Thymus (tissue), 11 donors: ENCODE measurements around the gene SFMBT2. TPM values are rescaled to one million over a fixed set of nuclear protein-coding genes. Genes with fewer than 3 reads are reported as not detected.

ENCODE experiments used
- DNase-seq, 9 donors: peaks; one replicate each; pipeline ENCODE4 v3.0.0-alpha.2; 2013; ENCODE audit warnings: low spot score in 9 of 9, low read depth in 6 of 9, missing footprints in 1 of 9
- H3K27ac ChIP-seq, 2 donors: one replicate each; pipeline ENCODE4 v1.5.1; 2013; ENCODE audit warnings: control low read depth in 1 of 2, low read depth in 1 of 2, low read length in 1 of 2, mild to moderate bottlenecking in 1 of 2, moderate library complexity in 1 of 2
- H3K27me3 ChIP-seq, 2 donors: one replicate each; pipeline ENCODE4 v1.5.1; 2013; ENCODE audit warnings: low read length in 1 of 2; ENCODE audit not compliant: control insufficient read depth in 2 of 2, insufficient read depth in 1 of 2
- H3K36me3 ChIP-seq, 2 donors: one replicate each; pipeline ENCODE4 v1.5.1; 2013; ENCODE audit warnings: low read length in 1 of 2, mild to moderate bottlenecking in 1 of 2, moderate library complexity in 1 of 2; ENCODE audit not compliant: control insufficient read depth in 2 of 2, insufficient read depth in 2 of 2
- H3K4me1 ChIP-seq, 2 donors: one replicate each; pipeline ENCODE4 v1.5.1; 2013; ENCODE audit warnings: low read length in 2 of 2; ENCODE audit not compliant: control insufficient read depth in 2 of 2, insufficient read depth in 2 of 2
- H3K4me3 ChIP-seq, 2 donors: one replicate each; pipeline ENCODE4 v1.5.1; 2013; ENCODE audit warnings: low read length in 2 of 2, control low read depth in 1 of 2, mild to moderate bottlenecking in 1 of 2
- H3K9me3 ChIP-seq, 2 donors: one replicate each; pipeline ENCODE4 v1.5.1; 2013; ENCODE audit warnings: low read length in 1 of 2, mild to moderate bottlenecking in 1 of 2; ENCODE audit not compliant: control insufficient read depth in 2 of 2, insufficient read depth in 1 of 2
- WGBS: extraction: QIAGEN DNeasy Blood & Tissue Kit; methylation state at CpG from one replicate; pipeline ENCODE4 v1.1.7; 2013; 5-methylcytosine and 5-hydroxymethylcytosine counted together
- polyA plus RNA-seq: library from polyadenylated mRNA; stranded (reverse); fragments of 200-250 nt; gene quantifications from one replicate; pipeline ENCODE4 v1.2.3, GENCODE V29; 2013
- total RNA-seq: library from RNA; stranded (reverse); fragments of 120-200 nt; gene quantifications from one replicate; pipeline ENCODE4 v1.2.4, GENCODE V29; 2013
- donor health status: healthy.

The SFMBT2 gene
- total and polyA plus RNA-seq, 2 donors = 8.8 to 9.7 TPM

GRCh38 chr10:7272008-7272407 is 138.8 kb downstream of the SFMBT2 start:
- 95% methylated on average over 4 of the region's 4 CpGs for WGBS
- peaks cover 2 to 12% of the 10 kb centered on the region in 2 donors for H3K4me1 ChIP-seq
- no peaks in the 10 kb centered on the region for H3K27me3 ChIP-seq
- DNase-seq = no peak
- no peak overlapping the region for H3K4me3 ChIP-seq
- no peaks in the 10 kb centered on the region for H3K9me3 ChIP-seq
- peaks cover 0 to 3% of the 10 kb centered on the region in 2 donors for H3K36me3 ChIP-seq
- no peak overlapping the region for H3K27ac ChIP-seq

DNA sequence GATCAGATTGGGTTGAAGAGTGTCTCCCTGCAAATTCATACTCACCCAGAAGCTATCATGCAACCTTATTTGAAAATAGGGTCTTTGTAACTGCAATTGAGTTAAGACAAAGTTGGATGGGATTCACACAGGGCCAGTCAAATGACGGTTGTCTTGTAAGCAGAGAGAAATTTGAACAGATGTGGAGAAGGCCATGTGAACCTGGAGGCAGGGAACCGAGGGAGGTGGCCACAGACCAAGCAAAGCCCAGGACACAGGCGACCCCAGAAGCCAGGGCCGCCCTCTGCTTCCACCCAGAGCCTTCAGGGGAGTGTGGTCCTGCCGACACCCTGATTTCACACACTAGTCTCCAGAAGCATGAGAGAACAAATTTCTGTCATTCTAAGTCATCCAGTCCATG is 140.8 kb downstream of the SFMBT2 start:
- Histone ChIP-seq H3K4me1 (peaks cover 2 to 12% of the 10 kb centered on the region in 2 donors), H3K9me3 (no peaks in the 10 kb centered on the region), H3K36me3 (peaks cover 0 to 3% of the 10 kb centered on the region in 2 donors), H3K27ac (peak overlapping the region in 1 of 2 donors; percentile 62), H3K4me3 (no peak overlapping the region), H3K27me3 (no peaks in the 10 kb centered on the region)
- no peak for DNase-seq
- 89% methylated on average over 5 of the region's 5 CpGs for WGBS

DNA sequence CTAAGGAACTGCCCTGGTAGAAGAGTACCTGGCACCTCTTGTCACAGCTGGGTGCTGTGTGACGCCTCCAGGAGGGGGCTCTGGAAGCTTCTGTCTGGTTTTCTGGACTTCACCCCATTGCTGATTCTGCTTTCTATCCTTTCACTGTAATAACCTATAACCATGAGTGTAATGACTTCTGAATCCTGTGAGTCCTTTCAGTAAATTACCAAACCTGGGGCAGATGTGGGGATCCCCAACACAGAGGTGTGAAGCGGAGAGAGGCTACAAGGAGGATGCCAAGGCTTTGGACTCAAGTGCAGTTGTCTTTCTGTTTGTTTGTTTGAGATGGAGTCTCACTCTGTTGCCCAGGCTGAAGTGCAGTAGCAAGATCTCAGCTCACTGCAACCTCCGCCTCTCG is 143.7 kb downstream of the SFMBT2 start:
- Histone ChIP-seq H3K4me1 (peaks cover 2 to 12% of the 10 kb centered on the region in 2 donors), H3K4me3 (no peak overlapping the region), H3K9me3 (no peaks in the 10 kb centered on the region), H3K27me3 (no peaks in the 10 kb centered on the region), H3K27ac (no peak overlapping the region), H3K36me3 (peaks cover 0 to 4% of the 10 kb centered on the region in 2 donors)
- 99% methylated on average over 4 of the region's 4 CpGs for WGBS
- no peak for DNase-seq

DNA sequence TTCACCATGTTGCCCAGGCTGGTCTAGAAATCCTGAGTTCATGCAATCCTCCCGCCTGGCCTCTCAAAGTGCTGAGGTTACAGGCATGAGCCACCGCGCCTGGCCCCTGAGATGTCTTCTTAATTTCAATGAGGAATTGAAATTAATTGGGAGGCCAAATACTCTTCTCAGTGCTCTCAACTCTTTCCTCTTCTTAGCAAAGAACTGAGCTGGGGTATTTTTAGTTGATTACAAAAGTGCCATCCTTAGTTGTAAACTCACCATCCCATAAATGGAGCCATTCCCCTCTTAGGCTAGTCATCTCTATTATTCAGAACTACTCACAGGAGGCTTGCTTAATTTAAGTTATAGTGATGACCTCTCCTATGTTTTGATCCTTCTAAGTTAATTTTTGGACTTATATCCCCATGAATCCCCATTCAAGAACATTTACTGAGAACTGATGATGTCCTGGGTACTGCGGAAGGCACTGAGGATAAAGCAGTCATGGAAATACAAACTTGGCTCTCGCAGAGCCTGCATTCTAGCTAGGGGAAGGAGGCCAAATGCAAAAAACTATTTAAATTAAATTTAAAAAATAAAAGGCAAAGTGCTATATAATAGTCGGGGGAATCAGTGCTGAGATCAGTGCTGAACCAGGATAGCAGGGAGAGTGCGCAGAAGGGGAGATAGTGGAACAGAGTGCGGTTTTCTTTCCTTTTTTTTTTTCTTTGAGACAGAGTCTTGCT is 145.3 kb downstream of the SFMBT2 start:
- no peaks in the 10 kb centered on the region for H3K27me3 ChIP-seq
- peaks cover 2 to 13% of the 10 kb centered on the region in 2 donors for H3K4me1 ChIP-seq
- H3K9me3 ChIP-seq = no peaks in the 10 kb centered on the region
- 97% methylated on average over 8 of the region's 8 CpGs for WGBS
- no peak for DNase-seq
- H3K36me3 ChIP-seq = peaks cover 0 to 4% of the 10 kb centered on the region in 2 donors
- H3K4me3 ChIP-seq = no peak overlapping the region
- no peak overlapping the region for H3K27ac ChIP-seq

DNA sequence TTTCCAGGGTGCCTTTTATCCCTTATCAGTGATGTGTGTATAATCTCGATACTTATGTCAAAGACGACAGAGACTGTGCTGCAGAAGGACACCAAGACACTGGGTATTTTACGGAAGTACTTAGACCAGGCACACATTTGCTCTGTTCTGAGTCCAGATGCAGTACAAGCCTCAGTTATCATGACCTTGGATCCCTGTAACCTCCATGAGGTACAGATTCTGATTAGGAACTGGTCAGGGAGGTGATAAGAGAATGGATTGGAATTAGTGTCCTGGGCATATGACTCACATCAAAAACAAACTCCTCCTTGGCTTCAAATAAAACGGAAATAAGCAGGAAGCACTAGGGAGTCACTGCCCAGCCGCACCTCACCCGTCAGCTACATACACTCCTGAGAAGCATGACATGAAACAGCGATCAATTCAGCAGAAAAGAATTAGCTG is 146.5 kb downstream of the SFMBT2 start:
- Histone ChIP-seq H3K9me3 (no peaks in the 10 kb centered on the region), H3K36me3 (peaks cover 0 to 4% of the 10 kb centered on the region in 2 donors), H3K4me3 (no peak overlapping the region), H3K27ac (no peak overlapping the region), H3K27me3 (no peaks in the 10 kb centered on the region), H3K4me1 (peaks cover 1 to 16% of the 10 kb centered on the region in 2 donors)
- no peak for DNase-seq
- 96% methylated on average over 7 of the region's 7 CpGs for WGBS

DNA sequence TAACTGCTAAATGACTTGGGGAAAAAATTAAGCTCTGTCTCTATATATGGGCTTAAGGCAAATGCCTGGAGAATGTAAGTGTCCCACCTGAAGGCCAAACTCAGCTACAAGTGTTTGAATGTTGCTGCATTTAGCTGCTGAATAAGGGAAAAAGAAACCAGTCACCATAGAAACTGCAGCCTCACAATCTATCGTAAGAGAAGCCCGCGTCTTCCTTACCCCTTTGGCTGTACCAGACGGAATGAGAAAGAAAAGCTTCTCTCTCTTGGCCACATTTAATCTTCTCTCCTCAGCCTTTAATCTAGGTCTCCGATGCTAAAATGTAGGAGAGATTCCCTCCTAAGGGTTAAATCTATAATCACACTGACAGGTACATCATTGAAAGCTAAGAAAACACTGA is 147.2 kb downstream of the SFMBT2 start:
- WGBS = over 99% methylated on average over 5 of the region's 5 CpGs
- Histone ChIP-seq H3K9me3 (no peaks in the 10 kb centered on the region), H3K4me3 (no peak overlapping the region), H3K27ac (no peak overlapping the region), H3K27me3 (no peaks in the 10 kb centered on the region), H3K4me1 (peaks cover 6 to 19% of the 10 kb centered on the region in 2 donors), H3K36me3 (peaks cover 0 to 4% of the 10 kb centered on the region in 2 donors)
- no peak for DNase-seq

- H3K4me1 ChIP-seq = peaks cover 10 to 35% of the 10 kb centered on the region in 2 donors
- peaks cover 0 to 4% of the 10 kb centered on the region in 2 donors for H3K36me3 ChIP-seq
- H3K27ac ChIP-seq = no peak overlapping the region
- WGBS = 98% methylated on average over 5 of the region's 5 CpGs
- DNase-seq = no peak
- no peak overlapping the region for H3K4me3 ChIP-seq
- H3K27me3 ChIP-seq = no peaks in the 10 kb centered on the region
- no peaks in the 10 kb centered on the region for H3K9me3 ChIP-seq
Measured at GRCh38 chr10:7261351-7261750, 149.5 kb downstream of the SFMBT2 start.

DNA sequence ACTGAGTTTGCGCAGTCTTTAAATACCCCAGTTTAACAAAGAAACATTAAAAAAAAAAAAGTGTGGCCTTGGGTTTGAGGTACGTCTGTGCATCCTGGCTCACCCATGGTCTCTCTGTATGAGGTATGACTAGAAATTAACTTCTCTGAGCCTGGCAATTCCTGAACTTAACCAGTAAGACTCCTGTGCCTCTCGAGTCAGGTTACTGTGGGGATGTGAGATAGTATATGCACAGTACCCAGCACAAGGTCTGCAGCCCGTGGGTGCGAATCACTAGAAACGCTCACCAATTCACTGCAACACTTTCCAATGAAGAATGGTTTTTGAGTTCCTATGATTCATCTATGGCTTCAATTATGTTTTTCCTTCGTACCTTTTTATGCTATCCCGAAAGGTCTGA is 149.9 kb downstream of the SFMBT2 start:
- 98% methylated on average over 8 of the region's 8 CpGs for WGBS
- Histone ChIP-seq H3K27ac (no peak overlapping the region), H3K4me3 (no peak overlapping the region), H3K36me3 (peaks cover 0 to 4% of the 10 kb centered on the region in 2 donors), H3K9me3 (no peaks in the 10 kb centered on the region), H3K27me3 (no peaks in the 10 kb centered on the region), H3K4me1 (peaks cover 10 to 36% of the 10 kb centered on the region in 2 donors)
- no peak for DNase-seq

GRCh38 chr10:7260412-7260900 is 150.4 kb downstream of the SFMBT2 start:
- peak in 2 of 9 donors; percentile 29 to 66 for DNase-seq
- Histone ChIP-seq H3K9me3 (no peaks in the 10 kb centered on the region), H3K27me3 (no peaks in the 10 kb centered on the region), H3K36me3 (peaks cover 0 to 4% of the 10 kb centered on the region in 2 donors), H3K27ac (no peak overlapping the region), H3K4me3 (no peak overlapping the region), H3K4me1 (peaks cover 10 to 41% of the 10 kb centered on the region in 2 donors)
- 67% methylated on average over 3 of the region's 3 CpGs for WGBS
